Skeletal muscle satellite cell (primary cell): ENCODE results near the gene NUCB1.
A peak's percentile ranks its signal among the peaks of the same experiment; 100 is the strongest.
"Not testable (repeated sequence)": the region's sequence is repeated elsewhere in the genome, so short reads cannot be mapped to it uniquely, and the experiment has no call there.

Experiments used
- H3K27me3 ChIP-seq: 2 replicates; pipeline ENCODE4 v1.7.0; 2013; ENCODE audit warnings: low read length; ENCODE audit not compliant: control insufficient read depth, insufficient read depth
- H3K36me3 ChIP-seq: 2 replicates; pipeline ENCODE4 v1.7.0; 2013; ENCODE audit warnings: mild to moderate bottlenecking, control low read depth, low read length; ENCODE audit not compliant: insufficient read depth
- H3K4me1 ChIP-seq: 2 replicates; pipeline ENCODE4 v1.7.0; 2013; ENCODE audit warnings: low read length; ENCODE audit not compliant: control insufficient read depth, insufficient read depth
- H3K4me2 ChIP-seq: 2 replicates; pipeline ENCODE4 v1.7.0; 2013; ENCODE audit warnings: mild to moderate bottlenecking, low read length
- H3K4me3 ChIP-seq: 2 replicates; pipeline ENCODE4 v1.7.0; 2013; ENCODE audit warnings: low read length
- H3K9ac ChIP-seq: 2 replicates; pipeline ENCODE4 v1.7.0; 2013; ENCODE audit warnings: mild to moderate bottlenecking, low read depth, low read length, moderate library complexity
- H3K9me3 ChIP-seq: replicated peaks from 2 replicates; pipeline ENCODE4 v1.7.0; 2013; ENCODE audit warnings: mild to moderate bottlenecking, control low read depth, low read length

The NUCB1 gene

DNA sequence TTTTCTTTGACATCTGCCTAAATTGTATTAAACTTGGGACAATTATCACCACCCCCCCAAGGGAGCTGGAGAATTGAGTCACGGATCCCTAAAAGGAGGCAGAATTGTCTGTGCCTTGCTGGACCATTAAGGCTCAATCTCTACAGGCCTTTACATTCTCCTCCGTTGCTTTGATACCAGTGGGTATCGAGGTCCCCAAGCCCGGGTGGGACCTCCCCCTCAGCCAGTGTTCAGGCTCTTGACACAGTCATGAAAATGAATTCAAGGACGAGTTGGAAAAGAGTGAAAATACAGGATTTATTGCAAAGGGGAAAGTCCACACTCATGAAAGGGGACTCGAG is 22.3 kb upstream of the NUCB1 start:
- H3K4me3 ChIP-seq: no peak overlapping the region
- no peaks in the 10 kb centered on the region for H3K9me3 ChIP-seq
- H3K36me3 ChIP-seq: peaks cover 54% of the 10 kb centered on the region
- H3K4me1 ChIP-seq: peaks cover 13% of the 10 kb centered on the region
- H3K27me3 ChIP-seq: no peaks in the 10 kb centered on the region
- H3K4me2 ChIP-seq: no peak overlapping the region
- H3K9ac ChIP-seq: no peak overlapping the region

DNA sequence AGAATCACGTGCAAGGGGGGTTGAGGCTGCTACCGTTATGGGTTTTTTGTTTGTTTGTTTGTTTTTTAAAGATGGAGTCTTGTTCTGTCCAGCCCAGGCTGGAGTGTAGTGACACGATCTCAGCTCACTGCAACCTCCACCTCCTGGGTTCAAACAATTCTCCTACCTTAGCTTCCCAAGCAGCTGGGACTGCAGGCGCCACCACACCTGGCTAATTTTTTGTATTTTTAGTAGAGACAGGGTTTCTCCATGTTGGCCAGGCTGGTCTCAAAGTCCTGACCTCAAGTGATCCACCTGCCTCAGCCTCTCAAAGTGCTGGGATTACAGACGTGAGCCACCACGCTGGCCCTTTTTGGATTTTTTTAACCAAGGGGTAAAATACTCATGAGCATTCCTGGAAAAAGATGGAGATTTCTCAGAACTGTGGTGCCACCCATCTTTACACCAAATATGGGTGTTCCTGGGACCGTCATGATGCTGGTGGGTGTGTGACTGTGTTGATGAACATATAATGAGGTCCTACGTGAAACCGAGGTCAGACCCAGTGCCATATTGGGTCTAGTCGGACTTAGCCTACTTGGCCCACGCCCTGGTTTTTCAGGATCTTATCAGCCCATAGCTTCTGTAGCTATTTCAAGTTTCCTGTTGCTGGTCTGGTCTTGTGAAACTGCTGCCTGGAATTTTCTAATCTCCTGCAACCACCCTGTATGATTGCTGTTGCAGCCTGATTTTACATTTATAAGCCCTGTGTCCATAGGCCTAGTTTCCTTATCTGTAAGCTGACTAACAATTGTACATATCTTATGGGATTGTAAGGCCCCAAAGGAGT is 21.7 kb upstream of the NUCB1 start:
- Histone ChIP-seq H3K4me1 (peaks cover 13% of the 10 kb centered on the region), H3K27me3 (no peaks in the 10 kb centered on the region), H3K9me3 (no peaks in the 10 kb centered on the region), H3K4me2 (no peak overlapping the region), H3K4me3 (no peak overlapping the region), H3K9ac (no peak overlapping the region), H3K36me3 (peaks cover 50% of the 10 kb centered on the region)

DNA sequence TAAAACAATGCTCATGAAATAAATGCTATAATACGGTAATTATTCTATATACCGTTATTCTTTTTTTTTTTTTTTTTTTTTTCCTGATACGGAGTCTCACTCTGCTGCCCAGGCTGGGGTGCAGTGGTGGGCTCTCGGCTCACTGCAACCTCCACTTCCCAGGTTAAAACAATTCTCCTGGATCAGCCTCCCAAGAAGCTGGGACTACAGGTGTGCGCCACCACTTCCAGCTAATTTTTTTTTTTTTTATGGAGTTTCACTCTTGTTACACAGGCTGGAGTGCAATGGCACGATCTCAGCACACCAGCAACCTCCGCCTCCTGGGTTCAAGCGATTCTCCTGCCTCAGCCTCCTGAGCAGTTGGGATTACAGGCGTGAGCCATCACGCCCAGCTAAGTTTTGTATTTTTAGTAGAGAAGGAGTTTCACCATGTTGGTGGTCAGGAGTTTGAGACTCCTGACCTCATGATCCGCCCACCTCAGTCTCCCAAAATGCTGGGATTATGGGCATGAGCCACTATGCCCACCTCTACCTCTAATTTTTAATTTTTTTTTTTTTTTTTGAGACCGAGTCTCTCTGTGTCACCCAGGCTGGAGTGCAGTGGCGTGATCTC is 21.0 kb upstream of the NUCB1 start:
- Histone ChIP-seq H3K27me3 (no peaks in the 10 kb centered on the region), H3K4me2 (no peak overlapping the region), H3K4me1 (peaks cover 13% of the 10 kb centered on the region), H3K36me3 (peaks cover 43% of the 10 kb centered on the region), H3K9me3 (no peaks in the 10 kb centered on the region), H3K4me3 (no peak overlapping the region), H3K9ac (no peak overlapping the region)

DNA sequence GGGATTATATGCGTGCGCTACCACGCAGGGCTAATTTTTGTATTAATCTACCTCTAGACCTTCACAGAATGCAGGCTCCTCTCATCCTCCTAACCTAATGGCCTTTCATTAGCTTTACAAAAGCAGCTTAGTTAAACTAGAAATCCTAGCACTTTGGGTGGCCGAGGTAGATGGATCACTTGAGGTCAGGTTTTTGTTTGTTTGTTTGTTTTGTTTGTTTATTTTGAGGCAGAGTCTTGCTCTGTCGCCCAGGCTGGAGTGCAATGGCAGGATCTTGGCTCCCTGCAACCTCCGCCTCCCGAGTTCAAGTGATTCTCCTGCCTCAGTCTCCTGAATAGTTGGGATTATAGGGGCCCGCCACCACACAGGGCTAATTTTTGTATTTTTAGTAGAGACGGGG is 20.4 kb upstream of the NUCB1 start:
- H3K36me3 ChIP-seq: peaks cover 37% of the 10 kb centered on the region
- not testable (repeated sequence) for H3K9ac ChIP-seq, H3K27me3 ChIP-seq, H3K4me2 ChIP-seq, H3K9me3 ChIP-seq, H3K4me3 ChIP-seq
- peaks cover 13% of the 10 kb centered on the region for H3K4me1 ChIP-seq

DNA sequence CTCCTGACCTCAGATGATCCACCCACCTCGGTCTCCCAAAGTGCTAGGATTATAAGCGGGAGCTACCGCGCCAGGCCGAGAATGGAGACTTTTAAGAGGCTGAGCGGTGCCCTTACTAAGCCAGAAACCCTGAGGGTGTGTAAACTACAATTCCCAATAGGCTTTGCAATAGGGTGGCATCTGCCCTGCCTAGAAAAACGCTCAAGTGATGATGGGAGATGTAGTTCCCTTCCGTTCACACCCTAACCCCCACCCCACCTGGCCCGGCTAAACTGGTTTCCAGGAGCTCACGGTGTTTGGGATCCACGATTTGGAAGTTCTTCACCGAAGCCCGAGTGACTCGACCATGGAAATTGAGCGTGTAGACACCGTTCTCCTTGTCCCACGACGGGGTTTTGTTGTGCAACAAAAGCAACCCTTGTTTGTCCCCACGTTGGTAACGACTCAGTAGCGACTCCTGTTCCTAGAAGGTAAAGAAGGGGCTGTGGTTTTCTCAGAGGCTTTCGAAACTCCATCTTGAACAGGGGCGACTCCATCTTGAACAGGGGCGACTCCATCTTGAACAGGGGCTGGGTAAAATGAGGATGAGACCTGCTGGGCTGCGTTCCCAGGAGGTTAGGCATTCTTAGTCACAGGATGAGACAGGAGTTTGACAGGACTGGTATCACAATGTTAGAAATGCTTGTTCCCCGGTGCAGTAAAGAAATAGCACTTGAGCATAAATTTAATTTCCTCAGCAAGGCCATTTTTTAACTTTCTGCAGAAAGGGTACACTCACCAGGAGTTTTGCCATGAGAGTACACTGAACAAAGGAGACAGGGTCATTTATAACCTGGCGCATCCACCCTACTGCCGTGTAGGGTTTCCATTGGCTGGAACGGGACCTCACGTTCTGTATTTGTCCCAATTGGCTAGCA is 18.1 kb upstream of the NUCB1 start:
- Histone ChIP-seq H3K4me3 (no peak overlapping the region), H3K9ac (no peak overlapping the region), H3K27me3 (no peaks in the 10 kb centered on the region), H3K4me2 (no peak overlapping the region), H3K9me3 (no peaks in the 10 kb centered on the region), H3K36me3 (peaks cover 18% of the 10 kb centered on the region), H3K4me1 (no peaks in the 10 kb centered on the region)

DNA sequence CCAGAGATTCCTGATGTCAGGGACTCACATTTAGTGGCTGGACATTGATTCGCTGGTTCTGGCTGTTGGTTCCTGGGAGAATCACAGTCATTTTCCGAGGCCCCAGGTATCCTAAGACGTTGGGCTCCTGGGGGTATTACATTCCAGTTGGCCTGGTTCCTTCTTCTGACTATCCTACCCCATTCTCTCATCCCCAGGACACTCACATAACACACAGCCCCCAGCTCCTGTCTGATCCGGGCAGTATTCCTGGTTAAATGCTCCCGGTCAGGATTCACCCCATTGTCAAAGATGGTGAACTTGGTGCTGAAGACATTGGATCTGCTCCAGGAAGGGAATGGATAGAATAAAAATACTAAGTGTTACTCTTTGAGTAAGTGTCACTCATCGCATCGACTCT is 16.4 kb upstream of the NUCB1 start:
- Histone ChIP-seq H3K9ac (no peak overlapping the region), H3K4me2 (no peak overlapping the region), H3K9me3 (no peaks in the 10 kb centered on the region), H3K4me3 (no peak overlapping the region), H3K27me3 (no peaks in the 10 kb centered on the region), H3K4me1 (no peaks in the 10 kb centered on the region), H3K36me3 (peaks cover 4% of the 10 kb centered on the region)

DNA sequence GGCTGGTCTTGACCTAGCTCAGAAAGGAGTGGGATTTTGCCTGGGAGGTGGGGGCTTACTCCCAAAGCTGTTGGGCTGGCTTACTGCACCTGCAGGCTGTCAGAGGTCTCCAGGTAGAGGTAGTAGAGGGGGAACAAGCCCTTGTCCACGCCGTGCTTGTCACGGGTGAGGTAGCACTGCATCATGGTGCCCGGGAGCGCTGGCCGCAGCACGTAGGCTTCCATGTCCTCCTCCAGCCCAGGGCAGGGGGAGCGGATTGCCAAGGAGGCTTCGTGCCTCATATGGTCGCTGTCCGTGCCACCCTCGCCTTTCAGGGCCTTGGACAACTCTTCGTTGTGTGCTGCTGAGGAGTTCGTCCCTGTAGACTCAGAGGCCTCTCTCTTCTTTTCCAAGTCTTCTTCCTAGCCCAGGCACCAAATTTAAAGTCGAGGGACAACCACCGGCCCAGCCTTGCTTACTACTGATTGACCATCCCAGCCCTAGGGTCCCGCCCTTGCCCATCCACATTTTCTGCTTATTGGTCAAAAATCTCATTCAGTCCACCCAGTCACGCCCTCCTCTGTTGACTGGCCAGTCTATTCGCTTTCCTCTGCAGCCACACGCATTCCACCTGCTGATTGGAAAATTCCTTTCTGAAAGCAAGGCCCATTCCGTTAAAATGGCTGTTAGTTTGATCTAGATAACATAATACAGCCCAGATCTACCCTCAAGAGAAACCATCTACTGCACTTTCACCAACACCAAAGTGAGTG is 12.1 kb upstream of the NUCB1 start:
- Histone ChIP-seq H3K9me3 (no peaks in the 10 kb centered on the region), H3K27me3 (peaks cover 9% of the 10 kb centered on the region), H3K36me3 (no peaks in the 10 kb centered on the region), H3K9ac (no peak overlapping the region), H3K4me2 (no peak overlapping the region), H3K4me1 (no peaks in the 10 kb centered on the region), H3K4me3 (no peak overlapping the region)

DNA sequence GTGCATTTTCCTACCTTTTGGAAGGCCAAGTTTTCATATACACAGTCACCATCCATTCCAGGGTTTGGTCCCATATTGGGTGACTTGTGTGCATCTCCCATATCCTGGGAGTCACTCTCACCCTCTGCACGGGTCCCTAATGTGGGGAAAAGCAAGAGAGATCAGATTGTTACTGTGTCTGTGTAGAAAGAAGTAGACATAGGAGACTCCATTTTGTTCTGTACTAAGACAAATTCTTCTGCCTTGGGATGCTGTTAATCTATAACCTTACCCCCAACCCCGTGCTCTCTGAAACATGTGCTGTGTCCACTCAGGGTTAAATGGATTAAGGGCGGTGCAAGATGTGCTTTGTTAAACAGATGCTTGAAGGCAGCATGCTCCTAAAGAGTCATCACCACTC is 10.6 kb upstream of the NUCB1 start:
- not testable (repeated sequence) for H3K27me3 ChIP-seq, H3K36me3 ChIP-seq, H3K4me1 ChIP-seq, H3K4me2 ChIP-seq, H3K4me3 ChIP-seq, H3K9me3 ChIP-seq, H3K9ac ChIP-seq

DNA sequence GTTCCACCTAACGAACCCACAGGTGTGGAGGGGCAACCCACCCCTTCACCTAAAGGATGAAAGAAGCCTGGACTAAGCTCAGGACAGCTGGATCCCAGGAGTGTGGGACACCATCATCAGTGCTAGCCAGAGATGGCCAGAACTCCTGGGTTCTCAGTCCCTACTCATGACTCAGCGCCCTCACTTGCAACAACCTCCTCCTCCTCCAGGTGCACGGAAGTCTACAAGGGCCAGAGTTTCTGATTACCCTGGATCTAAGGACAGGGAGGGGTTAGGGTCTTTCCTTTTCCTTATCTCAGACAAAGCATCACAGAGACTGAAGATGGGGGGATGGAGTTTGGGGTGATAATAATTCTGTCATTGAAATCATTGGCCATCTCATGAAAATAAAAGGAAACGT is 9.6 kb upstream of the NUCB1 start:
- Histone ChIP-seq H3K27me3 (peaks cover 9% of the 10 kb centered on the region), H3K36me3 (no peaks in the 10 kb centered on the region), H3K4me2 (no peak overlapping the region), H3K9ac (no peak overlapping the region), H3K9me3 (no peaks in the 10 kb centered on the region), H3K4me1 (no peaks in the 10 kb centered on the region), H3K4me3 (no peak overlapping the region)

DNA sequence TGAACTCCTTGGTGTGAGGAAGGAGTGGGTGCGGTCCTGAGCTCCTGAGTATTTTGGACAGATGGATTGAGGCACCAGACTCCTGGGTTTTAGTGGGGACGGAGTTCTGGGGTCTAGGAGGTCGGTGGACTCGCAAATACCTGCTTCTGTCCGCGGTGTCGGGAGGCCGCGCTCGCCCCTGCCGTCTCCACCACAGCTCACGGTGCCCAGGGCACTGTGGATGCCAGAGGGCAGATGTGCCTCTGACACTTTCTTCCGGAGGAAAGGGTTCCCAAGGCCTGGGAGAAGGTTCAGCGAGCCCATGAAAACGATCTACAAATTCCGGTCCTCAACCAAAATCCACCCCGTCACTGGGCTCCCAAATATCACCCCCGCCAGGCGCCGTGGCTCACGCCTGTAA is 4.9 kb upstream of the NUCB1 start:
- no peak overlapping the region for H3K9ac ChIP-seq
- no peaks in the 10 kb centered on the region for H3K36me3 ChIP-seq
- H3K4me3 ChIP-seq: no peak overlapping the region
- H3K4me2 ChIP-seq: no peak overlapping the region
- H3K27me3 ChIP-seq: peaks cover 9% of the 10 kb centered on the region
- no peaks in the 10 kb centered on the region for H3K4me1 ChIP-seq
- H3K9me3 ChIP-seq: no peaks in the 10 kb centered on the region

DNA sequence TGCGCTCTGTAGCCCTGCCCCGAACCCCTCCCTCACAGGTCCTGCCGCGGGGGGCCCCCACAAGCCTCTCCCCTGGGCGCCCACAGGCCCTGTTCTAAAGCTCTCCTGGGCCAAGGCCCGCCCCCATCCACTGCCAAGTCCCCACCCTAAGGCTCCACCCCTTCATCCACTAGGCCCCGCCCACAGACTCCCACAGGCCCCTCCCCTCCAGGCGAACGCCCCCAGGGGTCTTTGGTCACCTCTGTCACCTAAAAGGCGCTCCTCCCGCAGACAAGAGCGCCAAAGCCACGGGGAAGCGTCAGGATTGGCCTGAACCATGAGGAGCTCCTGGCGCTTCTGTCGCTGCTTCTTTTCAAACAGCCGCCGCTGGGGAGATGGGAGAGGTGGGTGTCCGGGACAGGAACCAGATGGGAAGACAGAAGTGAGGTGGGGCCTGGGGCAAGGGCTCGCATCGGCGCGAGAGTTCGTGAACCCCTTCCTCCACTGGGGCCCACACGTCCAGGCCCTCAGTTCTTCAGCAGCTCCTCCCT is 3.9 kb upstream of the NUCB1 start:
- Histone ChIP-seq H3K9ac (no peak overlapping the region), H3K4me1 (peaks cover 6% of the 10 kb centered on the region), H3K9me3 (no peaks in the 10 kb centered on the region), H3K4me3 (peak overlapping the region; percentile 39), H3K27me3 (peaks cover 9% of the 10 kb centered on the region), H3K36me3 (no peaks in the 10 kb centered on the region), H3K4me2 (peak overlapping the region; percentile 65)
